HCT116 (cell line): ENCODE measurements around the gene FBXW8. TPM values are rescaled to one million over a fixed set of nuclear protein-coding genes. Genes with fewer than 3 reads are reported as not detected.

Source experiments
- ATAC-seq: fragments of 200-7000 bp; cut with Tn5 transposase; 2 replicates; pipeline ENCODE4 v1.9.1; 2020; ENCODE audit warnings: mild to moderate bottlenecking, moderate library complexity
- BruUV-seq: library from RNA; stranded (reverse); fragments of 400-500 nt; replicated peaks from 2 replicates; lab custom pipeline; 2021; lab: Mats Ljungman, UMichigan
- CTCF ChIA-PET: fragments of 300-600 bp; sonication (Branson Sonifier 250); formaldehyde crosslinking; loops from one replicate; lab custom pipeline; 2021; ENCODE audit warnings: antibody characterized with exemption; lab: Charles Lee
- POLR2A ChIA-PET: fragments of 300-600, 350-600 bp; sonication (Branson Sonifier 250); formaldehyde crosslinking; loops from one replicate; lab custom pipeline; 2021; ENCODE audit warnings: antibody characterized with exemption; lab: Charles Lee
- RAD21 ChIA-PET, 2 experiments: fragments of 300-600 bp; sonication (Branson Sonifier 250); formaldehyde crosslinking; loops; one replicate each; lab custom pipeline; 2023; ENCODE audit warnings: low total read pairs in 2 of 2; ENCODE audit not compliant: uncharacterized antibody in 2 of 2, unreplicated experiment in 2 of 2, low non-redundant PET in 1 of 2; lab: Charles Lee
- DNase-seq: peaks from one replicate; pipeline ENCODE4 v3.0.0-alpha.2; 2010; ENCODE audit warnings: low read depth, low spot score
- H2AFZ ChIP-seq: fragments of 200-600 bp; shearing (Covaris generic), sonication (generic); 2 replicates; pipeline ENCODE4 v1.6.1; 2017; ENCODE audit warnings: low read depth, mixed run types, mixed read lengths, antibody characterized with exemption, low read length; ENCODE audit not compliant: poor library complexity, severe bottlenecking
- H3K27ac ChIP-seq: 2 replicates; pipeline ENCODE4 v1.5.1; 2012; ENCODE audit warnings: low read depth, low read length
- H3K27me3 ChIP-seq: fragments of 200-600 bp; sonication (generic); 2 replicates; pipeline ENCODE4 v1.6.1; 2016; ENCODE audit warnings: mixed run types, low read length, mixed read lengths; ENCODE audit not compliant: insufficient read depth
- H3K36me3 ChIP-seq, 2 experiments: fragments of 200-500 bp in 1 of 2; fragments of 200-600 bp in 1 of 2; sonication (Bioruptor generic) in 1 of 2; sonication (generic) in 1 of 2; 2 replicates each; pipeline versions ENCODE4 v1.5.1 to v1.6.1; 2014 to 2016; ENCODE audit warnings: low read length in 2 of 2, inconsistent platforms in 1 of 2, mixed read lengths in 1 of 2, mixed run types in 1 of 2; ENCODE audit not compliant: insufficient read depth in 2 of 2, control insufficient read depth in 1 of 2
- H3K4me1 ChIP-seq, 2 experiments: fragments of 200-600 bp in 1 of 2; sonication (generic) in 1 of 2; 2 replicates each; pipeline versions ENCODE4 v1.5.1 to v1.6.1; 2012 to 2017; ENCODE audit warnings: low read length in 2 of 2, inconsistent platforms in 1 of 2, mild to moderate bottlenecking in 1 of 2, mixed read lengths in 1 of 2, mixed run types in 1 of 2, moderate library complexity in 1 of 2; ENCODE audit not compliant: insufficient read depth in 2 of 2, control insufficient read depth in 1 of 2
- H3K4me2 ChIP-seq: fragments of 200-600 bp; sonication (generic); 2 replicates; pipeline ENCODE4 v1.6.1; 2017; ENCODE audit warnings: mixed run types, low read length, mixed read lengths
- H3K4me3 ChIP-seq, 2 experiments: fragments of 200-600 bp in 1 of 2; sonication (generic) in 1 of 2; replicated peaks in 1 of 2; 2 replicates each; pipeline ENCODE4 v1.5.1; 2011 to 2016; ENCODE audit warnings: low read length in 2 of 2, control low read depth in 1 of 2, low read depth in 1 of 2, mild to moderate bottlenecking in 1 of 2, mixed read lengths in 1 of 2, mixed run types in 1 of 2
- H3K79me2 ChIP-seq: fragments of 200-600 bp; sonication (generic); 2 replicates; pipeline ENCODE4 v1.6.1; 2017; ENCODE audit warnings: mild to moderate bottlenecking, mixed run types, low read length, moderate library complexity, mixed read lengths; ENCODE audit not compliant: insufficient read depth
- H3K9ac ChIP-seq: fragments of 200-600 bp; sonication (generic); 2 replicates; pipeline ENCODE4 v1.6.1; 2016; ENCODE audit warnings: low read length, mixed read lengths
- H3K9me2 ChIP-seq: fragments of 200-600 bp; sonication (generic), shearing (Covaris generic); 2 replicates; pipeline ENCODE4 v1.6.1; 2017; ENCODE audit warnings: mixed run types, mild to moderate bottlenecking, moderate library complexity; ENCODE audit not compliant: insufficient read depth
- H3K9me3 ChIP-seq, 2 experiments: fragments of 200-500 bp in 1 of 2; fragments of 200-600 bp in 1 of 2; sonication (Bioruptor generic) in 1 of 2; sonication (generic) in 1 of 2; 2 replicates each; pipeline ENCODE4 v1.6.1; 2014 to 2017; ENCODE audit warnings: low read length in 2 of 2, mixed read lengths in 2 of 2, inconsistent platforms in 1 of 2, low read depth in 1 of 2, mild to moderate bottlenecking in 1 of 2, mixed run types in 1 of 2, moderate library complexity in 1 of 2; ENCODE audit not compliant: control insufficient read depth in 1 of 2, insufficient read depth in 1 of 2
- H4K20me1 ChIP-seq: fragments of 200-600 bp; sonication (generic), shearing (Covaris generic); 2 replicates; pipeline ENCODE4 v1.6.1; 2017; ENCODE audit warnings: mixed run types, mild to moderate bottlenecking, moderate library complexity; ENCODE audit not compliant: insufficient read depth
- CBX3 ChIP-seq: IDR thresholded peaks from 2 replicates; pipeline ENCODE4 v1.6.1; 2012; ENCODE audit warnings: low read depth
- EGR1 ChIP-seq: IDR thresholded peaks from 2 replicates; pipeline ENCODE4 v1.6.1; 2012; ENCODE audit warnings: low read depth
- ELF1 ChIP-seq: IDR thresholded peaks from 2 replicates; pipeline ENCODE4 v1.6.1; 2012; ENCODE audit warnings: low read depth, borderline replicate concordance
- EZH2phosphoT487 ChIP-seq: fragments of 200-600 bp; IDR thresholded peaks from 2 replicates; pipeline ENCODE4 v1.6.1; 2018; ENCODE audit warnings: antibody characterized with exemption, borderline replicate concordance
- FOSL1 ChIP-seq: IDR thresholded peaks from 2 replicates; pipeline ENCODE4 v1.6.1; 2012; ENCODE audit warnings: low read depth
- JUND ChIP-seq: IDR thresholded peaks from 2 replicates; pipeline ENCODE4 v1.6.1; 2012
- RAD21 ChIP-seq: IDR thresholded peaks from 2 replicates; pipeline ENCODE4 v1.6.1; 2012; ENCODE audit warnings: low read depth, mild to moderate bottlenecking
- REST ChIP-seq: IDR thresholded peaks from 2 replicates; pipeline ENCODE4 v1.6.1; 2012; ENCODE audit warnings: low read depth
- SIN3A ChIP-seq: IDR thresholded peaks from 2 replicates; pipeline ENCODE4 v1.6.1; 2012; ENCODE audit warnings: low read depth
- SP1 ChIP-seq: IDR thresholded peaks from 2 replicates; pipeline ENCODE4 v1.6.1; 2012; ENCODE audit warnings: low read depth
- SRF ChIP-seq: IDR thresholded peaks from 2 replicates; pipeline ENCODE4 v1.6.1; 2012; ENCODE audit warnings: low read depth
- YY1 ChIP-seq: IDR thresholded peaks from 2 replicates; pipeline ENCODE4 v1.6.1; 2011; ENCODE audit warnings: low read length, low read depth, moderate library complexity, mild to moderate bottlenecking; ENCODE audit not compliant: insufficient replicate concordance; ENCODE audit errors: extremely low read depth
- ZFX ChIP-seq: fragments of 450-650 bp; IDR thresholded peaks from 2 replicates; pipeline ENCODE4 v1.6.1; 2017
- ZNF274 ChIP-seq: fragments of 200-500 bp; sonication (Bioruptor generic); IDR thresholded peaks from 2 replicates; pipeline ENCODE4 v1.6.1; 2014; ENCODE audit warnings: mild to moderate bottlenecking, low read depth, low read length, inconsistent platforms
- intact Hi-C: fragments of 100-400 bp; cut with micrococcal nuclease; formaldehyde crosslinking; loops from 2 replicates; pipeline ENCODE4 v1.10.0; 2022
- total RNA-seq: library from RNA; stranded (reverse); gene quantifications from one replicate; pipeline ENCODE4 v1.2.1, GENCODE V29; 2021; ENCODE audit not compliant: unreplicated experiment
- TF ChIP-seq, protein P1 (sequence below): IDR thresholded peaks from 2 replicates; pipeline ENCODE4 v1.6.1; 2011; ENCODE audit warnings: mild to moderate bottlenecking, low read length, moderate library complexity; ENCODE audit not compliant: insufficient replicate concordance; ENCODE audit errors: extremely low read depth
- TF ChIP-seq, protein P2 (sequence below): IDR thresholded peaks from 2 replicates; pipeline ENCODE4 v1.6.1; 2012
- TF ChIP-seq, protein P3 (sequence below): IDR thresholded peaks from 2 replicates; pipeline ENCODE4 v1.6.1; 2012

FBXW8 gene
- total RNA-seq, 1 experiment from 2014 or later, result 14.6 TPM

GRCh38 chr12:117060929-117061305, 150.2 kb downstream of the FBXW8 start:
- Histone ChIP-seq H3K36me3 (no peaks in the 10 kb centered on the region), H2AFZ (no peak overlapping the region)
- no TSS peak for BruUV-seq
- CTCF ChIA-PET, result no interaction called here
- TF ChIP-seq YY1 (no peak), SP1 (no peak), ZFX (no peak), ZNF274 (no peak)
- TF ChIP-seq, all 23 proteins: peak for 0
- no peaks in the 10 kb centered on the region for H3K4me1 ChIP-seq
- no peaks in the 10 kb centered on the region for H3K9me2 ChIP-seq
- no peaks in the 10 kb centered on the region for H3K9me3 ChIP-seq
- H3K79me2 ChIP-seq, result no peaks in the 10 kb centered on the region
- no peak overlapping the region for H3K27ac ChIP-seq
- RAD21 ChIA-PET, result no interaction called here
- H3K9ac ChIP-seq, result no peak overlapping the region
- POLR2A ChIA-PET, result no interaction called here
- intact Hi-C loops, result no loop called here
- H3K4me2 ChIP-seq, result no peak overlapping the region
- no peak for DNase-seq
- no peaks in the 10 kb centered on the region for H4K20me1 ChIP-seq
- H3K27me3 ChIP-seq, result no peaks in the 10 kb centered on the region
- ATAC-seq, result no peak
- no peak overlapping the region for H3K4me3 ChIP-seq

GRCh38 chr12:117061555-117062079, 150.9 kb downstream of the FBXW8 start:
- CTCF ChIA-PET, result no interaction called here
- DNase-seq (no peak), ATAC-seq (no peak)
- no TSS peak for BruUV-seq
- Histone ChIP-seq H3K9me2 (no peaks in the 10 kb centered on the region), H3K9me3 (no peaks in the 10 kb centered on the region), H3K27ac (no peak overlapping the region), H3K4me2 (no peak overlapping the region), H3K9ac (no peak overlapping the region), H4K20me1 (no peaks in the 10 kb centered on the region), H2AFZ (no peak overlapping the region), H3K27me3 (no peaks in the 10 kb centered on the region), H3K36me3 (no peaks in the 10 kb centered on the region), H3K4me3 (no peak overlapping the region), H3K4me1 (no peaks in the 10 kb centered on the region), H3K79me2 (no peaks in the 10 kb centered on the region)
- intact Hi-C loops, result no loop called here
- POLR2A ChIA-PET, result no interaction called here
- RAD21 ChIA-PET, result no interaction called here
- TF ChIP-seq ELF1 (no peak), JUND (no peak), RAD21 (no peak), EGR1 (no peak), SRF (no peak), SP1 (no peak), REST (no peak), FOSL1 (no peak), SIN3A (no peak), EZH2phosphoT487 (no peak), CBX3 (no peak), ZFX (no peak)
- TF ChIP-seq, protein P1, sequence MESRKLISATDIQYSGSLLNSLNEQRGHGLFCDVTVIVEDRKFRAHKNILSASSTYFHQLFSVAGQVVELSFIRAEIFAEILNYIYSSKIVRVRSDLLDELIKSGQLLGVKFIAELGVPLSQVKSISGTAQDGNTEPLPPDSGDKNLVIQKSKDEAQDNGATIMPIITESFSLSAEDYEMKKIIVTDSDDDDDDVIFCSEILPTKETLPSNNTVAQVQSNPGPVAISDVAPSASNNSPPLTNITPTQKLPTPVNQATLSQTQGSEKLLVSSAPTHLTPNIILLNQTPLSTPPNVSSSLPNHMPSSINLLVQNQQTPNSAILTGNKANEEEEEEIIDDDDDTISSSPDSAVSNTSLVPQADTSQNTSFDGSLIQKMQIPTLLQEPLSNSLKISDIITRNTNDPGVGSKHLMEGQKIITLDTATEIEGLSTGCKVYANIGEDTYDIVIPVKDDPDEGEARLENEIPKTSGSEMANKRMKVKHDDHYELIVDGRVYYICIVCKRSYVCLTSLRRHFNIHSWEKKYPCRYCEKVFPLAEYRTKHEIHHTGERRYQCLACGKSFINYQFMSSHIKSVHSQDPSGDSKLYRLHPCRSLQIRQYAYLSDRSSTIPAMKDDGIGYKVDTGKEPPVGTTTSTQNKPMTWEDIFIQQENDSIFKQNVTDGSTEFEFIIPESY, result no peak
- TF ChIP-seq, protein P2, sequence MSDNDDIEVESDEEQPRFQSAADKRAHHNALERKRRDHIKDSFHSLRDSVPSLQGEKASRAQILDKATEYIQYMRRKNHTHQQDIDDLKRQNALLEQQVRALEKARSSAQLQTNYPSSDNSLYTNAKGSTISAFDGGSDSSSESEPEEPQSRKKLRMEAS, result no peak
- TF ChIP-seq, protein P3, sequence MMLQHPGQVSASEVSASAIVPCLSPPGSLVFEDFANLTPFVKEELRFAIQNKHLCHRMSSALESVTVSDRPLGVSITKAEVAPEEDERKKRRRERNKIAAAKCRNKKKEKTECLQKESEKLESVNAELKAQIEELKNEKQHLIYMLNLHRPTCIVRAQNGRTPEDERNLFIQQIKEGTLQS, result no peak
